ENCODE results near the gene HRH3.

The HRH3 gene

GRCh38 chr20:62245911-62246280 lies 25.8 kb upstream of the HRH3 start:
- WGBS, 2 experiments, result 95% methylated on average over 19 of the region's 19 CpGs
- no peaks in the 10 kb centered on the region for H3K4me1 ChIP-seq (ENCODE audit: control insufficient read depth, insufficient read depth, low read length)
- H3K9me3 ChIP-seq (ENCODE audit: control insufficient read depth, low read length), result no peaks in the 10 kb centered on the region

GRCh38 chr20:62244644-62245108 lies 24.6 kb upstream of the HRH3 start:
- H3K9me3 ChIP-seq (ENCODE audit: control insufficient read depth, low read length), result no peaks in the 10 kb centered on the region
- no peaks in the 10 kb centered on the region for H3K4me1 ChIP-seq (ENCODE audit: control insufficient read depth, insufficient read depth, low read length)
- no peaks in the 10 kb centered on the region for H3K36me3 ChIP-seq (ENCODE audit: control insufficient read depth, insufficient read depth, low read length)
- no peak overlapping the region for H3K4me3 ChIP-seq (ENCODE audit: insufficient read depth, low read depth, low read length)
- H3K27me3 ChIP-seq (ENCODE audit: control insufficient read depth, insufficient read depth, low read length, poor library complexity, severe bottlenecking), result no peaks in the 10 kb centered on the region
- WGBS, 2 experiments, result 94 to 95% methylated on average over 17 of the region's 17 CpGs
- no peak overlapping the region for H3K27ac ChIP-seq (ENCODE audit: insufficient read depth, low read depth, low read length, poor library complexity, severe bottlenecking)

More at GRCh38 chr20:62245911-62246280, 25.8 kb upstream of the HRH3 start:
- no peak overlapping the region for H3K27ac ChIP-seq (ENCODE audit: insufficient read depth, low read depth, low read length, poor library complexity, severe bottlenecking)
- no peaks in the 10 kb centered on the region for H3K36me3 ChIP-seq (ENCODE audit: control insufficient read depth, insufficient read depth, low read length)
- H3K27me3 ChIP-seq (ENCODE audit: control insufficient read depth, insufficient read depth, low read length, poor library complexity, severe bottlenecking), result no peaks in the 10 kb centered on the region
- no peak overlapping the region for H3K4me3 ChIP-seq (ENCODE audit: insufficient read depth, low read depth, low read length)

DNA sequence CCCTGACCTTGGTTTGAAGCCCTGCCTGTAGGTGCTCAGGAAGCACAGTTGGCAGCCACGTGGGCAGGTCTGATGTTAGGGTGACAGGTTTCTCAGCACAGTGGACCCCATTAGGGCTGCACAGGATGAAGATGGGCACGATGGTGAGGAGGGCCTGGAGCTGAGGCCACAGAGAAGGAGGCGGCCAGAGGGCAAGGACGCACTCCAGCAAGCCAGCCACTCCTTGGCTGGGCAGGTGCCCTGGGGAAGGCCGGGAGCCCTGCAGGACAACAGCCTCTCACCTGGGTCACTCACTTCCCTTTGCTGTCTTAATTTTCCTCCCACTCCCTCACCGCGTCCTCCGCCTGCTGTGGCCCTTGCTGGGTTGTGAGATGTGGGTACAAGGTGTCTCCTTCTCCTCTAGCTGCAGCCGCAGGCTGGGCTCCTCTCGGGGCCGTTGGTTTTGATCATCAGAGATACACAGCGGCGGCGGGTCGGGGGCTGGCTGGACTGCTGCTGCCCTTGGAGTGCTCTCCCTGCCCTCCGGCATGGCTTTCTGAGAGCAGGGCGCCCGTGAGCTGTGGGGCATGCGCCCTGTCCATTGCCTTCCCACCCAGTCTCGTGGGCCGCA lies 23.9 kb upstream of the HRH3 start:
- 91 to 94% methylated on average over 21 of the region's 21 CpGs for whole genome bisulfite sequencing, 2 experiments
- no peak overlapping the region for H3K27ac ChIP-seq (ENCODE audit: insufficient read depth, low read depth, low read length, poor library complexity, severe bottlenecking)
- no peaks in the 10 kb centered on the region for H3K4me1 ChIP-seq (ENCODE audit: control insufficient read depth, insufficient read depth, low read length)
- no peaks in the 10 kb centered on the region for H3K27me3 ChIP-seq (ENCODE audit: control insufficient read depth, insufficient read depth, low read length, poor library complexity, severe bottlenecking)
- no peaks in the 10 kb centered on the region for H3K36me3 ChIP-seq (ENCODE audit: control insufficient read depth, insufficient read depth, low read length)
- no peaks in the 10 kb centered on the region for H3K9me3 ChIP-seq (ENCODE audit: control insufficient read depth, low read length)
- H3K4me3 ChIP-seq (ENCODE audit: insufficient read depth, low read depth, low read length), result no peak overlapping the region

GRCh38 chr20:62243106-62243505 lies 23.0 kb upstream of the HRH3 start:
- Histone ChIP-seq H3K9me3 (ENCODE audit: control insufficient read depth, low read length) (no peaks in the 10 kb centered on the region), H3K27ac (ENCODE audit: insufficient read depth, low read depth, low read length, poor library complexity, severe bottlenecking) (no peak overlapping the region), H3K4me1 (ENCODE audit: control insufficient read depth, insufficient read depth, low read length) (no peaks in the 10 kb centered on the region), H3K4me3 (ENCODE audit: insufficient read depth, low read depth, low read length) (no peak overlapping the region), H3K27me3 (ENCODE audit: control insufficient read depth, insufficient read depth, low read length, poor library complexity, severe bottlenecking) (no peaks in the 10 kb centered on the region), H3K36me3 (ENCODE audit: control insufficient read depth, insufficient read depth, low read length) (no peaks in the 10 kb centered on the region)
- 85 to 86% methylated on average over 22 of the region's 22 CpGs for WGBS, 2 experiments

GRCh38 chr20:62242176-62242575 lies 22.1 kb upstream of the HRH3 start:
- WGBS, 2 experiments, result 92 to 93% methylated on average over 6 of the region's 6 CpGs
- H3K9me3 ChIP-seq (ENCODE audit: control insufficient read depth, low read length), result no peaks in the 10 kb centered on the region
- H3K36me3 ChIP-seq (ENCODE audit: control insufficient read depth, insufficient read depth, low read length), result no peaks in the 10 kb centered on the region
- H3K27ac ChIP-seq (ENCODE audit: insufficient read depth, low read depth, low read length, poor library complexity, severe bottlenecking), result no peak overlapping the region
- no peak overlapping the region for H3K4me3 ChIP-seq (ENCODE audit: insufficient read depth, low read depth, low read length)
- H3K4me1 ChIP-seq (ENCODE audit: control insufficient read depth, insufficient read depth, low read length), result peaks cover 8% of the 10 kb centered on the region
- H3K27me3 ChIP-seq (ENCODE audit: control insufficient read depth, insufficient read depth, low read length, poor library complexity, severe bottlenecking), result no peaks in the 10 kb centered on the region

GRCh38 chr20:62241506-62241905 lies 21.4 kb upstream of the HRH3 start:
- Histone ChIP-seq H3K27me3 (ENCODE audit: control insufficient read depth, insufficient read depth, low read length, poor library complexity, severe bottlenecking) (no peaks in the 10 kb centered on the region), H3K4me3 (ENCODE audit: insufficient read depth, low read depth, low read length) (no peak overlapping the region), H3K36me3 (ENCODE audit: control insufficient read depth, insufficient read depth, low read length) (no peaks in the 10 kb centered on the region), H3K4me1 (ENCODE audit: control insufficient read depth, insufficient read depth, low read length) (peaks cover 12% of the 10 kb centered on the region), H3K9me3 (ENCODE audit: control insufficient read depth, low read length) (no peaks in the 10 kb centered on the region), H3K27ac (ENCODE audit: insufficient read depth, low read depth, low read length, poor library complexity, severe bottlenecking) (no peak overlapping the region)
- WGBS, 2 experiments, result 96 to 98% methylated on average over 10 of the region's 10 CpGs

DNA sequence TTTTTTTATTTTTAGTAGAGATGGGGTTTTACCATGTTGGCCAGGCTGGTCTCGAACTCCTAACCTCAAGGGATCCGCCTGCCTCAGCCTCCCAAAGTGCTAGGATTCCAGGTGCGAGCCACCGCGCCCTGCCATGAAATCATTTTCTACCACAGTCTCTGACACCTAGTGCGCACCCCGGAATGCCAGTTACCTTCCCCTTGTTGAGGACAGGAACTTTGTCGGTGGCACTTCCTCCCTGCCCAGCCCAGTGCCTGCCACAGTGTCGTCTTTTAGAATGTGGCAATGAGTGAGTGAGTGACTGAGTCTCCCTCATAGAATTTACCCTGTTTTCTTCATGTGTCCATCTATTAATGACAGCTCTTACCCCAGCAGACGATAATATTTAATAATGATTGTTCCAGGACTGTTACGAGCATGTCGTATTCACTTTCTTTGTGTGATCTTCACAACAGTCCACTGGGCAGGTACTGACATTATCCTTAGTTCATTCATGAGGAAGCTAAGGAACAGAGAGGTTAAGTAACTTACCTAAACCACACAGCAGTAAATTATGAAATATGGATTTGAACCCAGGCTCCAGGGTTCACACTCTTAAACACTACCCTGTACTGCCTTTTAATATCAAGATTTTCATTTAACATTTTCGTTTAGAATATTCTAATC lies 20.1 kb upstream of the HRH3 start:
- Histone ChIP-seq H3K27me3 (ENCODE audit: control insufficient read depth, insufficient read depth, low read length, poor library complexity, severe bottlenecking) (no peaks in the 10 kb centered on the region), H3K9me3 (ENCODE audit: control insufficient read depth, low read length) (no peaks in the 10 kb centered on the region), H3K4me1 (ENCODE audit: control insufficient read depth, insufficient read depth, low read length) (peaks cover 12% of the 10 kb centered on the region), H3K36me3 (ENCODE audit: control insufficient read depth, insufficient read depth, low read length) (no peaks in the 10 kb centered on the region), H3K27ac (ENCODE audit: insufficient read depth, low read depth, low read length, poor library complexity, severe bottlenecking) (no peak overlapping the region), H3K4me3 (ENCODE audit: insufficient read depth, low read depth, low read length) (no peak overlapping the region)
- 94 to 96% methylated on average over 13 of the region's 13 CpGs for WGBS, 2 experiments

DNA sequence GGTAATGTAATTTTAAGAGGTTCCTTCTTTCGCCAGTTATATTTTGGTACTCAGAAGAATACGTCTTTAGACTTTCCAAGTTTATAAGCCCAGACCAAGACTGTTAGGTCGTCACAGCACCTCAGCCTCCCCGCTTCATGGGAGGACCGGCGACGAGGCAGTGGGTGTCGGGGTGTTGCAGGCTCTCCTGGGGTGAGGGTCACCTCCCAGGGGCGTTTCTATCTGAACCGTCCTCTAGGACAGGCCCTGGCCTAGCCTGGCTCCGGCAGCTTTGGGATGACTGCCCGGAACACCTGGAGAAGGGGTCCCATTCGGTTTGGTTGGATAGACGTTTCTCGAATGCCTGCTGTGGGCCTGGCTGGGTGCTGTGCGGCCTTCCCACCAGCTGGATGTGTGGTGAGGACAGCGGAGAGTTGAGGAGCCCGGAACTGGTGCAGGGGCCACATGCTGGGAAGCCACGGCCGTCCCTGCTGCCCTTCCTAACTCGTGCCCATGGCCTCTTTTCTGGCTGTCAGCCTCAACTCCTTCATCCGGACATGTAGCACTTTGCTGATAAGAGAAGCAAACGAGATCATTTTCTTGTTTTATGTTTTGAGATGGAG lies 19.3 kb upstream of the HRH3 start:
- Histone ChIP-seq H3K36me3 (ENCODE audit: control insufficient read depth, insufficient read depth, low read length) (no peaks in the 10 kb centered on the region), H3K27ac (ENCODE audit: insufficient read depth, low read depth, low read length, poor library complexity, severe bottlenecking) (no peak overlapping the region), H3K4me3 (ENCODE audit: insufficient read depth, low read depth, low read length) (peak overlapping the region; percentile 68), H3K4me1 (ENCODE audit: control insufficient read depth, insufficient read depth, low read length) (peaks cover 20% of the 10 kb centered on the region), H3K9me3 (ENCODE audit: control insufficient read depth, low read length) (no peaks in the 10 kb centered on the region), H3K27me3 (ENCODE audit: control insufficient read depth, insufficient read depth, low read length, poor library complexity, severe bottlenecking) (no peaks in the 10 kb centered on the region)
- WGBS, 2 experiments, result 69 to 71% methylated on average over 23 of the region's 23 CpGs

DNA sequence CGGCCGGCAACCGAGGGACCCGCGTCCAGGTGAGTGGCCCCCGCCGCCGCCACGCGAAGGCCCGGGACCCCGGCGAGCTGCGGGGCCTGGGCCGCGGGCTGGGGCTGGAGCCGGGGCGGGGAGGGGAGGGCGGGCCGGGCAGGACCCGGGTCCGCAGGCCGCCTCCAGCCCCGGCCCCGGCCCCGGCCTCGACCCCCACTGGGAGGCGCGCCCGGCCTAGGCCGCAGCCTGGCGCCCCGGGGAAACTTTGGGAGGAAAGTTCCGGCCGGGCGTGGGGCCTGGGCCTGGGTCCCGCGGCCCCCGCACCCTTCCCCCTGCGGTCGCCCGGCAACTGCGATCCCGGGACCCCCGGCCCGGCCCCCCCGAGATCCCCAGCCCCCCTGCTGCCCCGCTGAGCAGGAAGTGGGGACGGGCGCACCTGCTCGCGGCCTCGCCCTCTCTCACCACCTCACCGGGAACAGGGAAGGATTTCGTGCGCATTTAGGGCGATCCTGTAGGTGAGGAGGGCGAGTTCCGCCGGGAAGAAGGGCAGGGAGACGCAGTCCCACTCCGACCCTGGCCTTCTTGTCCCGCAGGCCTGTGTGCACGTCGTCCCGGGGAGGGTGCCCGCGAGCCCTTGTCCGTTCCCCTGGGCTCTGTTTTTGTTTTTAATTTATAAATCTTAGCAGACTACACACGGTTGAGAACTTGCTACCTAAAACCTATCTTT lies 18.6 kb upstream of the HRH3 start:
- WGBS, 2 experiments, result 1% methylated on average over 69 to 70 of the region's 70 CpGs
- no peaks in the 10 kb centered on the region for H3K36me3 ChIP-seq (ENCODE audit: control insufficient read depth, insufficient read depth, low read length)
- no peak overlapping the region for H3K27ac ChIP-seq (ENCODE audit: insufficient read depth, low read depth, low read length, poor library complexity, severe bottlenecking)
- peaks cover 20% of the 10 kb centered on the region for H3K4me1 ChIP-seq (ENCODE audit: control insufficient read depth, insufficient read depth, low read length)
- peak overlapping the region; percentile 68 for H3K4me3 ChIP-seq (ENCODE audit: insufficient read depth, low read depth, low read length)
- H3K9me3 ChIP-seq (ENCODE audit: control insufficient read depth, low read length), result no peaks in the 10 kb centered on the region
- H3K27me3 ChIP-seq (ENCODE audit: control insufficient read depth, insufficient read depth, low read length, poor library complexity, severe bottlenecking), result no peaks in the 10 kb centered on the region

All from ectodermal cell (in vitro differentiated cells).